Measurements from ENCODE around the gene FAF1.
A peak's percentile ranks its signal among the peaks of the same experiment; 100 is the strongest.

The FAF1 gene

DNA sequence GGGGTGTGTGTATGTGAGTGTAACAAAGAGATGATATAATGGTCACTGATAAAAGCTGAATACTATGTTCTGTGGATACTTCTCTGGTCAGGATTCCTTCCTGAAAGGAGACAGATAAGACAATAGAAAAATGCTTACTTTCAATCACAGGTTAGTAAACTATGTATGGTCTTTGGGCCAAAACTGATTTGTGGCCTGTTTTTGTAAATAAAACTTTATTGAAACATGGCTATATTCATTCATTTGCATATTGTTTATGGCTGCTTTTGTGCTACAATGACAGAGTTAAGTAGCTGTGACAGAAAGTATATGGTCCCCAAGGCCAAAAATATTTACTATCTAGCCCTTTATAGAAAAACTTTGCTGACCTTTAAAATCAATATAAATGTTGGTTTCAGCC is 454.6 kb downstream of the FAF1 start:
- Mint-ChIP-seq H3K27ac (no peak overlapping the region), H3K9me3 (peaks cover 18% of the 10 kb centered on the region), H3K27me3 (no peaks in the 10 kb centered on the region), H3K4me3 (no peak overlapping the region), H3K36me3 (ENCODE audit: low read depth) (peaks cover 81% of the 10 kb centered on the region), H3K4me1 (ENCODE audit: low read depth) (no peaks in the 10 kb centered on the region)
- no peak for DNase-seq

DNA sequence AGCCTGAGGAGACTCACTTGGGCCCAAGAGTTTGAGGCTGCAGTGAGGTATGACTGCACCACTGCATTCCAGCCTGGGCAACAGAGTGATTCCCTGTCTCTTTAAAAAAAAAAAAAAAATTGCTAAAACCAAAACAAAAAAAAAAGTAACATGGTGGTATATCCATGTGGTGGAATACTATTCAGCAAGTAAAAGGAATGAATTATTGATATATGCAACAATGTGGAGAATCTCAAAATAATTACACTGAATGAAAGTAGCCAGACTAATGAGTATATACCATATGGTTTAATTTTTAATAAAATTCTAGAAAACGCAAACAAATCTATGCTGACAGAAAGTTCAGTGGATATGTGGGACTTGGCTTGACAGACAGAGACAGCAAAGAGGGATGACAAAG is 456.6 kb downstream of the FAF1 start:
- no peak overlapping the region for H3K27ac Mint-ChIP-seq
- no peak overlapping the region for H3K4me3 Mint-ChIP-seq
- DNase-seq: no peak
- no peaks in the 10 kb centered on the region for H3K27me3 Mint-ChIP-seq
- peaks cover 17% of the 10 kb centered on the region for H3K9me3 Mint-ChIP-seq
- peaks cover 81% of the 10 kb centered on the region for H3K36me3 Mint-ChIP-seq (ENCODE audit: low read depth)
- no peaks in the 10 kb centered on the region for H3K4me1 Mint-ChIP-seq (ENCODE audit: low read depth)

DNA sequence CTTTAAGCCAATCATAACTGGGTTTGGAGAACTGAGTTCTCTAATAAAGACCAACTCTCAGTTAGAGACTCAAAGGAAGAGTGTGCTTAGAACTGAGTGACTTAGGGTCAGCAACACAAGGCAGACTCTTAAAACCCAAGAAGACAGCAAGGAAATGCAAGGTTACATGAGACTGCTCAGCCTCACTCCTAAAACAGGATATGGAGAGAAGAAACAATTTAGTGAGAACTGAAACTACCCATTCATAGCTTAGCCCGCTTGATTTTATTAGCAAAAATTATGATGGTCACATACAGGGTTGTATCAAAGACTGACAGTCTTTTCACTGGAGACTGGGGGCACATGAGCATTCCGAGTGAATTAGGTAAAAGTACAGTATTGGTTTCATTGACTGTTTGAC is 457.9 kb downstream of the FAF1 start:
- Mint-ChIP-seq H3K36me3 (ENCODE audit: low read depth) (peaks cover 80% of the 10 kb centered on the region), H3K27ac (no peak overlapping the region), H3K9me3 (peaks cover 18% of the 10 kb centered on the region), H3K4me3 (no peak overlapping the region), H3K4me1 (ENCODE audit: low read depth) (no peaks in the 10 kb centered on the region), H3K27me3 (no peaks in the 10 kb centered on the region)
- DNase-seq: no peak

DNA sequence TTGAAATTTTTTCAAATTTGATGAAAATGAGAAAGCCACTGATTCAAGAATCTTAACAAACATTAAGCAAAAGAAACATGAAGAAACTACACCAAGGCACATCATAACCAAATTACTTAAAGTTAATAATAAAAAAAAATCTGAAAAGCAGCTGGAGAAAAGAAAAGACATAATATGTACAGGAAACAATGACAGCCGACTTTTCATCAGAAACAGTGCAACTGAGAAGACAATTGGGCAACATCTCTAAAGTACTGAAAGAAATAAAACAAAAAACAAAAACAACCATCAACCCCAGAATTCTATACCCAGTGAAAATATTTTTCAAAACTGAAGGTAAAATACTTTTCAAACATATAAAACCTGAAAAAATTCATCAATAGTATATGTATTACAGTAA is 463.1 kb downstream of the FAF1 start:
- H3K4me3 Mint-ChIP-seq: no peak overlapping the region
- H3K9me3 Mint-ChIP-seq: peaks cover 9% of the 10 kb centered on the region
- H3K27ac Mint-ChIP-seq: no peak overlapping the region
- H3K27me3 Mint-ChIP-seq: no peaks in the 10 kb centered on the region
- peaks cover 74% of the 10 kb centered on the region for H3K36me3 Mint-ChIP-seq (ENCODE audit: low read depth)
- DNase-seq: no peak
- peaks cover 2% of the 10 kb centered on the region for H3K4me1 Mint-ChIP-seq (ENCODE audit: low read depth)

DNA sequence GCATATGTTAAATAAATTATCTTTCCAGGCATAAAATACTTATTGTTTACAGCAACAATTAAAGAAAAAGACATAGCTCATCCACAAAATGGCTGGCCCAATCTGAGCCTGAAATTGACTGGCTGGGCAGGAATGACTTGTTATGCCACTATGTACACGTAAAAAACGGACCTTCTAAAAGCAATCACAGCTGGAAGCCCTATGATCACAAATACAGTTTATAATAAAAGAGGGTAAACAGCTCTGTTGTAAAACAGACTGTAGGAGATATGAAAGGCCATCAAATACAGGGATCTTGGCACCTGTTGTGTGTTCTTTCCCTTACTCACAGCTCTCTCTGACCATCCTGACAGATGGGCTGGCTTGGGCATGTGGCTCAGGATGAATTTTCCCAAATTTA is 466.4 kb downstream of the FAF1 start:
- no peak for DNase-seq
- Mint-ChIP-seq H3K27ac (no peak overlapping the region), H3K4me1 (ENCODE audit: low read depth) (peaks cover 14% of the 10 kb centered on the region), H3K27me3 (no peaks in the 10 kb centered on the region), H3K36me3 (ENCODE audit: low read depth) (peaks cover 80% of the 10 kb centered on the region), H3K4me3 (no peak overlapping the region), H3K9me3 (peaks cover 9% of the 10 kb centered on the region)

DNA sequence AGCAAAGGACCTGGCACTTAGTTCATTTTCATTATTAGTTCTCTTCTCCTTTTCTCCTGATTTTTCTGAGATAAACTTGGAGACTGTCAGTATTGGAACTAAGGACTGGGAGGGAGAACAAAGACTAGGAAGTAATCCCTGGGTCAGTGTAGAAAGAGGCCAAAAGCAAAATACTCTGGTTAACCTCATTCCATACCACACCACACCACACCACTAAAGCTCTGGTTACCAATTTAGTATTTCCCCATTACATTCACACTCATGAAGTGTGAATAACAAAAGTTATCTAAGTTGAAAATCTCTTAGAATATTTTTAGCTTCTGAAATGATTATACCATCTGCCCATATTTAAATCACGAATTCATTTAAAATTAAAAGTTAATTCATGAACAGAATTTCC is 467.9 kb downstream of the FAF1 start:
- no peaks in the 10 kb centered on the region for H3K27me3 Mint-ChIP-seq
- H3K36me3 Mint-ChIP-seq (ENCODE audit: low read depth): peaks cover 81% of the 10 kb centered on the region
- no peak for DNase-seq
- H3K9me3 Mint-ChIP-seq: peaks cover 8% of the 10 kb centered on the region
- no peak overlapping the region for H3K27ac Mint-ChIP-seq
- no peak overlapping the region for H3K4me3 Mint-ChIP-seq
- H3K4me1 Mint-ChIP-seq (ENCODE audit: low read depth): peaks cover 14% of the 10 kb centered on the region

DNA sequence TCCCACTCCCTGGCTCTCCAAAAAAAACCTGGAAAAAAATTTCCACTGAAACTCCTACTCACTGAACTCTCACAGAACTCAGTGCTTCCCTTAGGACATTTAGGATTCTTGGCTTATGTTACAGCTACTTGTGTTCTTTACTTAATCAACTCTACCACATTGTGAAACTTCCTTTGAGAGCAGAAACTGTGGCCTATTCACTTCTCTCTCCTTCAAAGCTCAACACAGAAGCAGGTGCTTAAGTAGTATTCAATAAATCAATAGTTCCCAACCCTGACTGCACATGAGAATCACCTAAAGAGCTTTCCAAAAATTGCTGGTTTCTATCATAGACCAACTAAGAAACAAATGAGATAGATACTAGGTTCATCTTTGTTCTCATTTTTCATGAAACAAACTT is 468.9 kb downstream of the FAF1 start:
- Mint-ChIP-seq H3K36me3 (ENCODE audit: low read depth) (peaks cover 81% of the 10 kb centered on the region), H3K4me3 (no peak overlapping the region), H3K27ac (peak overlapping the region; percentile 73), H3K27me3 (no peaks in the 10 kb centered on the region), H3K4me1 (ENCODE audit: low read depth) (peaks cover 12% of the 10 kb centered on the region), H3K9me3 (peaks cover 2% of the 10 kb centered on the region)
- no peak for DNase-seq

DNA sequence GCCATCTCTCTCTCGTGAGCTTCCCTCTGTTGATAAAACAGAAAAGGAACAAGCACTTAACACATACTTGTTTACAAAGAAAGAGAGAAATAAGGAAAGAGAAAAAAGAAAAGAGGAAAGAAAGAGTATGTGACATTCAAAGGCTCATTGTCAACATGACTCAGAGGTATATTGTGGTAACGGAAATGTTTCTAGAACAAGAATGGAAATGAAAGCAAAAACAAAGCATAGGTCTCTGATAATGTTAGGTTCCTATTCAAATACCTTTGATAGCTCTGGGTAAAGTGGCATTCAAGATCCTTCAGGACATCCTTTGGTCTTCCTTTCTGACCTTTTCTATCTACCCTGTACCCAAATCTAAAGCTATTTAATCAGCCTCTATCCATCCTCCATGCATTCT is 469.4 kb downstream of the FAF1 start:
- peaks cover 81% of the 10 kb centered on the region for H3K36me3 Mint-ChIP-seq (ENCODE audit: low read depth)
- H3K9me3 Mint-ChIP-seq: no peaks in the 10 kb centered on the region
- H3K4me1 Mint-ChIP-seq (ENCODE audit: low read depth): peaks cover 12% of the 10 kb centered on the region
- no peak overlapping the region for H3K4me3 Mint-ChIP-seq
- no peaks in the 10 kb centered on the region for H3K27me3 Mint-ChIP-seq
- H3K27ac Mint-ChIP-seq: peak overlapping the region; percentile 73
- DNase-seq: no peak

DNA sequence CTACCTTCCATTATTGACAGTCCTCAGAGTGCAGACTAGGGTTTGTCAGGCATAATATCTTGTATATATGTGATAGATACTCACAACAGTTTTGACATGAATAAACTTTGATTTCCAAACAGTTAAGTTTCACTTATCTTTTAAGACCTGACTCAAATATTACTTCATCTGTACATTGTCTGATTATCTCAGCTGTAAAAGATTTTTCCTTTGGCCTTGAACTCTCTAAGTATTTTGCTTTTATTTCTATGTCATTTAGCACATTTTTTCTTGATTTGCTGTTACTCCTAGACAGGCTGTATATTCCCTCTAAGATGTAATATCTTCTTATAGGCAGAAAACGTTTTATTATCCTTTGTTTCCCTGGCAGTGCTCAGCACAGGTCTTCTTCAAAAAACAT is 471.2 kb downstream of the FAF1 start:
- Mint-ChIP-seq H3K4me3 (no peak overlapping the region), H3K27me3 (no peaks in the 10 kb centered on the region), H3K4me1 (ENCODE audit: low read depth) (peaks cover 12% of the 10 kb centered on the region), H3K9me3 (no peaks in the 10 kb centered on the region), H3K36me3 (ENCODE audit: low read depth) (peaks cover 69% of the 10 kb centered on the region), H3K27ac (no peak overlapping the region)
- no peak for DNase-seq

DNA sequence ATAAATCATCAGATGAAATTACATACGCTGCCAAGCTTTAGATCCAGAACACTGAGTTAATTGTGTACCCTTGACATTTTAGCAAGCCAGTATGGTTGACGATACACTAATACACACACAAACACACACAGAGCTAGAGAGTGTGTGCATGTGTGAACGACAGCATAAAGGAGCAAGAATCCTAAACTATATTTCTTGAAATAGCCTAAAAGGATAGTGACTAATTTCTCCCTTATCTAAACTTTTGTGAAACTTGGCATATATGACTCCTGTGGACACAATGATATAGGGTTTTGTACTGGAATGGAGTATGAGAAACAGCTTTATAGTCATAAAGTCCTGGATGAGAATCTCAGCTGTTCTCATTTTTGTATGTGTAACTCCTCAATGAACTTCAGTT is 471.7 kb downstream of the FAF1 start:
- H3K27ac Mint-ChIP-seq: no peak overlapping the region
- no peak overlapping the region for H3K4me3 Mint-ChIP-seq
- H3K9me3 Mint-ChIP-seq: no peaks in the 10 kb centered on the region
- H3K36me3 Mint-ChIP-seq (ENCODE audit: low read depth): peaks cover 70% of the 10 kb centered on the region
- no peak for DNase-seq
- no peaks in the 10 kb centered on the region for H3K27me3 Mint-ChIP-seq
- peaks cover 12% of the 10 kb centered on the region for H3K4me1 Mint-ChIP-seq (ENCODE audit: low read depth)

DNA sequence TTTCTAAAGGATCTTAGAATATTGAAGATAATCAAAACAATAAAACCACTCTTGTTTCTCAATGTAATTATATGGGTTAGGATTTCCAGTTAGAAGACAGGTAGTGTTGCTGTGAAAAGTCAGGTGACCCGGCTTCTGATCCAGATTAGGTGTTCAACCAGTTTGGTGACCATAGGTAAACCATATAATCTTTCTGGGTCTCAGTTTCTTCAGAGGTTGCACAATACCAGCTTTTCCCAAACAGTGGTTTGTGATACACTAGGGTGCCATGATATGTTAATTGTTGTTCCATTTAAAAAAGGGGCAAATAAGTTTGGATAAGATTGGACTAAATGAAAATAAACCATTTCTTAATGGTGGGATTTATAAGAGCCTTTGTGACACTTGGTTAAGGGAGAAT is 472.3 kb downstream of the FAF1 start:
- Mint-ChIP-seq H3K9me3 (no peaks in the 10 kb centered on the region), H3K36me3 (ENCODE audit: low read depth) (peaks cover 76% of the 10 kb centered on the region)
- no peak for DNase-seq

DNA sequence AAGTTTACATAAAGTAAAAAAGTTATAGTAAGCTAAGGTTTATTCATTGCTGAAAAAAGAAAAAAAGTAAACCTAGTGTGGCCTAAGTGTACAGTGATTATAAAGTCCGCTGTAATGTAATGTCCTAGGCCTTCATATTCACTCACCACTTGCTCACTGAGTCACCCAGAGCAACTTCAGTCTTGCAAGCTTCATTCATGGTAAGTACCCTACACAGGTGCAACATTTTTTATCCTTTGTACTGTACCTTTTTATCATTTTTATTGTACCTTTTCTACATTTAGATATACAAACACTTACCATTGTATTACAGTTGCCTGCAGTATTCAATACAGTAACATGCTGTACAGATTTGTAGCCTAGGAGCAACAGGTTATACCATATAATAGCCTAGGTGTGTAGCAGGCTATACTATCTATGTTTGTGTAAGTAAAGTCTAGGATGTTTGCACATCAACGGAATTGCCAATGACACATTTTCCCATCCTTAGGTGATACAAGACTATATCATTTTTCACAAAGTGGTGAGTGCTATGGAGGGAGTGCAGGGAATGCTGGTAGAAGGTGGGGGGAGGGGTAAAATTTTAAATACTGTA is 478.8 kb downstream of the FAF1 start:
- Mint-ChIP-seq H3K36me3 (ENCODE audit: low read depth) (peaks cover 32% of the 10 kb centered on the region), H3K27me3 (no peaks in the 10 kb centered on the region), H3K9me3 (no peaks in the 10 kb centered on the region), H3K27ac (no peak overlapping the region), H3K4me3 (no peak overlapping the region), H3K4me1 (ENCODE audit: low read depth) (no peaks in the 10 kb centered on the region)
- no peak for DNase-seq

More for the DNA sequence above, 472.3 kb downstream of the FAF1 start:
- Mint-ChIP-seq H3K4me1 (ENCODE audit: low read depth) (peaks cover 12% of the 10 kb centered on the region), H3K27ac (no peak overlapping the region), H3K4me3 (no peak overlapping the region), H3K27me3 (no peaks in the 10 kb centered on the region)

DNA sequence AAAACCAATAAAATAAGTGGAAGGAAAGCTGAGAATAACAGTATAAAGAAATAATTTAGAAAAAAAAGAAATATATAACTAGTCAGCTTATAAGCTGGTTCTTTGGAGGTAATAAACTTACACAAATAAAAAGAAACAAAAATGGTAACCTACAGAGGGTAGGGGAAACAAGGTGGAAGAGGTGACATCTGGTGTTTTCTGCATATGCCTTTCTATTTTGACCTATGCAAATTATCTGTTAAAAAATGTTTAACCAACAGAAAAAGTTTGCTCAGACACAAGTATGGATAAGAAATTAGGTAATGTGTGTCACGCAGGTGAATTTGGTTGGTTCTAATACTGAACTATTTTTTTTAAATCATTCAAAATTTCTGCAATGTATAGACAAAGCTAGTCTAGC is 483.3 kb downstream of the FAF1 start:
- H3K4me3 Mint-ChIP-seq: no peak overlapping the region
- H3K36me3 Mint-ChIP-seq (ENCODE audit: low read depth): peaks cover 41% of the 10 kb centered on the region
- H3K27ac Mint-ChIP-seq: no peak overlapping the region
- no peaks in the 10 kb centered on the region for H3K27me3 Mint-ChIP-seq
- no peaks in the 10 kb centered on the region for H3K4me1 Mint-ChIP-seq (ENCODE audit: low read depth)
- DNase-seq: no peak
- no peaks in the 10 kb centered on the region for H3K9me3 Mint-ChIP-seq

DNA sequence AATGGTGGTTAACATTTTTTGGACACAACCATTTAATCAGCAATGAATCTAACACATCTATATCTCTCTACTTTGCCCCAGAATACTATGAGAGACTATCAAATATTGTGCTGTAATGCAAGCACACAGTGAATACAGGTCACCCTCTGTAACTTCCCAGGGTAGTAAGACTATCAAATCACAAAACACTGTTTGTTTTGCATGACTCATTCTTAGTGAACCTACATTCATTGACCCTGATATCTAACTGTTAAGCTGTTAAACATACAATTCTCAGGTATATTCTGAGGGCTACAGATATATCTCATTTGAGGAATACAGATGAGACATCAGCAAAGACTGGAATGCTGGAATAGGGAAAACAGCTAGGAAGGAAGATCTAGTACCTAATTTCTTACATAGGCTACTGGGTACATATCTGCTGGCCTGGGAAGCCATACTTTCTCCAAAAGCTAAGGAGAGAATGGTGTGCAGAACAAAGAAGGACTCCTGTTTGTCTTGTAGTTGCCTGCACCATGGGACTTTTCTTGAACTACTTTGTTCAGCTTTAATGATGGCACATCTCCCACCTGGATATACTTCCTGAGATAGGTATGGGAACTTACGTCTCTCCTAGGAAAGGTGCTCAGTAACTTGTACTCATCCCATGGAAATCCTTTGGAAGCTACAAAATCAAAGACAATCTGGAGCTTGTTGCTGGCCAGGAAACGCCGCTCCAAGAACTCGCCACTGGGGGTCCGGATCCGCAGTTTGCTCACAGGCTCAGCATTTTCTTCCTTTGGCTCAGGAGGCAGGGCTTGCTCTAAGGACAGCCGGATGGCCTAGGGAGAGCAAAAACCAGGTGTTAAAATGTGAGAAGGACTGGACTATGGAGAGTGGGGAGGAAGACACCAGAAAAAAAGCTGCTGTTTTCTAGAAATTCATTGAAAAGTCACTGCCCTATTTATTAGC is 484.9 kb downstream of the FAF1 start:
- Mint-ChIP-seq H3K4me1 (ENCODE audit: low read depth) (no peaks in the 10 kb centered on the region), H3K9me3 (no peaks in the 10 kb centered on the region), H3K36me3 (ENCODE audit: low read depth) (peaks cover 53% of the 10 kb centered on the region), H3K27me3 (no peaks in the 10 kb centered on the region), H3K27ac (no peak overlapping the region), H3K4me3 (no peak overlapping the region)
- no peak for DNase-seq

DNA sequence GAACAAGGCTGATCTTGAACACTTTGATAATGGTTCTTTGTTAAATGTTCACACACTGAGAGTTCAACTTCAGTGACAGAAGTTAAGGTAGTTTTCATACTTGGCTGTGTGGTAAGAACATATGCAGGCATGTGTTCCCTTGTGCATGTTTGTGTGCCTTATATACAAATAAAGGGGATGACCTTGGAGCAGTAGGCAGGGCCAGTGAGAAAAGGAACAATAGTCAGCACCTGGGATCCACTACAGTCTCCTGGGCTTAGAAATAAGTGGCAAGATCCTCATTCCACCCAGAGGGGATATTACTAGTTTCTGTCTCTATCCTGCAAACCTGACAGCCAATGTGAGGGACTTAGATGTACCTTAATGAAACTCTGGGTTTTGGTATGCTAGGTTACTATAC is 486.6 kb downstream of the FAF1 start:
- Mint-ChIP-seq H3K27me3 (no peaks in the 10 kb centered on the region), H3K4me1 (ENCODE audit: low read depth) (no peaks in the 10 kb centered on the region), H3K36me3 (ENCODE audit: low read depth) (peaks cover 57% of the 10 kb centered on the region), H3K27ac (no peak overlapping the region), H3K4me3 (no peak overlapping the region), H3K9me3 (no peaks in the 10 kb centered on the region)
- DNase-seq: no peak

Measured in activated T-cell treated with anti-CD3 and anti-CD28 coated beads, Interleukin-2, amount 50 U/mL, for 24 hours (primary cell).